HG03432 (cell line): ENCODE data around the gene ECM2.

Experiments
- ATAC-seq: cut with Tn5 transposase; IDR thresholded peaks from one replicate; pipeline ENCODE4 v1.9.1; 2021; ENCODE audit warnings: mild to moderate bottlenecking, moderate library complexity; ENCODE audit not compliant: unreplicated experiment

The ECM2 gene

GRCh38 chr9:92468206-92468605 lies 67.6 kb downstream of the ECM2 start:
- ATAC-seq = no peak

- no peak for ATAC-seq
These were observed 68.3 kb downstream of the ECM2 start for GRCh38 chr9:92467511-92467910.

- no peak for ATAC-seq
These were observed 68.7 kb downstream of the ECM2 start for GRCh38 chr9:92467041-92467440.

GRCh38 chr9:92463984-92464383 lies 71.8 kb downstream of the ECM2 start:
- no peak for ATAC-seq

GRCh38 chr9:92463387-92463786 lies 72.4 kb downstream of the ECM2 start:
- no peak for ATAC-seq

- no peak for ATAC-seq
These were observed 78.2 kb downstream of the ECM2 start for GRCh38 chr9:92457576-92457975.

GRCh38 chr9:92455217-92455616 lies 80.6 kb downstream of the ECM2 start:
- no peak for ATAC-seq

GRCh38 chr9:92446536-92446935 lies 89.3 kb downstream of the ECM2 start:
- no peak for ATAC-seq
